Vagina (tissue), 2 donors: ENCODE results near the gene PCDHB5.
"Not testable (repeated sequence)": the region's sequence is repeated elsewhere in the genome, so short reads cannot be mapped to it uniquely, and the experiment has no call there.

Experiments used
- CTCF ChIP-seq, 3 experiments: fragments of 450-650 bp in 2 of 3; fragments of 200-600 bp in 1 of 3; sonication (generic) in 1 of 3; IDR thresholded peaks; one replicate each; pipeline ENCODE4 v1.5.1; 2017 to 2019; ENCODE audit warnings: antibody characterized with exemption in 3 of 3, mild to moderate bottlenecking in 2 of 3, moderate library complexity in 2 of 3
- POLR2A ChIP-seq, 2 donors: fragments of 450-650 bp; IDR thresholded peaks; one replicate each; pipeline ENCODE4 v1.6.1; 2017; ENCODE audit warnings: antibody characterized with exemption in 2 of 2, mild to moderate bottlenecking in 2 of 2, moderate library complexity in 2 of 2
- POLR2AphosphoS5 ChIP-seq, 2 donors: sonication (generic); formaldehyde crosslinking; IDR thresholded peaks; one replicate each; pipeline ENCODE4 v1.9.0; 2017; ENCODE audit warnings: antibody characterized with exemption in 2 of 2, mild to moderate bottlenecking in 2 of 2, low read depth in 1 of 2; ENCODE audit not compliant: insufficient read depth in 1 of 2

- TF ChIP-seq POLR2AphosphoS5 (IDR thresholded peaks at IDR 0.05; ENCODE audit: insufficient read depth in 1 of 2, low read depth in 1 of 2); CTCF (IDR thresholded peaks at IDR 0.05); POLR2A (IDR thresholded peaks at IDR 0.05): not testable (repeated sequence)
Observed at GRCh38 chr5:141123396-141124135, 11.4 kb upstream of the PCDHB5 start.
